Activated CD8-positive, alpha-beta memory T cell treated with anti-CD3 and anti-CD28 coated beads for 36 hours (primary cell): ENCODE measurements around the gene DOP1A. TPM values are rescaled to one million over a fixed set of nuclear protein-coding genes. Genes with fewer than 3 reads are reported as not detected.

Experiments
- CTCF ChIA-PET: fragments of 350-600 bp; sonication (Branson Sonifier 250); formaldehyde crosslinking; loops from one replicate; lab custom pipeline; 2021; ENCODE audit warnings: antibody characterized with exemption; lab: Charles Lee
- POLR2A ChIA-PET: fragments of 350-600 bp; sonication (Branson Sonifier 250); formaldehyde crosslinking; loops from one replicate; lab custom pipeline; 2021; ENCODE audit warnings: antibody characterized with exemption; lab: Charles Lee
- total RNA-seq, 2 experiments: library from RNA; stranded (reverse); gene quantifications; one replicate each; pipeline ENCODE4 v1.2.3, GENCODE V29; 2021

The DOP1A gene
- total RNA-seq, 2 experiments from 2014 or later = 7.3 to 8.0 TPM

GRCh38 chr6:83126807-83127206, 59.3 kb downstream of the DOP1A start:
- POLR2A ChIA-PET = no interaction called here
- CTCF ChIA-PET = no interaction called here

DNA sequence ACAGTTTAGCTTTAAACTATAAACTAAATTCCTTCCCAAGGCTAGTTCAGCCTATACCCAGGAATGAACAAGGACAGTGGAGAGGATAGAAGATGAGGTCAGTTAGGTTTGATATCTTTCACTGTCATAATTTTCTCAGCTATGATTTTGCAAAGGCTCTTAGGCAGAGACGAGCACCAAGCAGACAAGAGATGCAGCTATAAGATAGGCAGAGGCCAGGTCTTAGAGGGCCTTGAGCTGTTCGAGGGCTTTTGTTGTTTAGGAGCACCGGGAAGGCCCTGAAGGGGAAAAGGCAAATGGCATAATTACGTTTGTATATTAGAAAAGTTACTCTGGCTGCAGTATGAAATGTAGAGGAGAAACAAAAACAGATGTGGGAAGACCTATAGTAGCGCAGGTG, 59.8 kb downstream of the DOP1A start:
- POLR2A ChIA-PET = no interaction called here
- CTCF ChIA-PET = no interaction called here

DNA sequence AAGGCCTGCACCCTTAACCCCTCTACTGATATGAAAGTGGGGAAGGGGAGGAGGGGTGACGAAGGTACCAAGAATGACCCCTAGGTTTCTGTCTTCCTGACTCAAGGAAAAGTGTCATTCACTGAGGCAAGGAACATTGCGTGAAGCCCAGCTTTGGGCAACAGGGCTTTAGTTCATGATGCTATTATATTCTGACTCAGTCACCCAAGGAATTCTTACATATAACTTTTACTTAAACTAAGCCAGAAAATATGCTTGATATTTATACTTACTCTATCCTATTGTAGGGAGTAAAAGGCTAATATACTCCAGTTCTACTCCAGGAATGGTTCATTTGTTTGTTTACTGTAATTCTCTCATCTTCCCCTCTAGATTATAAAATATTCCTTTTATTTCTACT, 60.5 kb downstream of the DOP1A start:
- ChIA-PET POLR2A (no interaction called here), CTCF (no interaction called here)

- POLR2A ChIA-PET = no interaction called here
- CTCF ChIA-PET = no interaction called here
These were observed 64.7 kb downstream of the DOP1A start for GRCh38 chr6:83132121-83132520.

DNA sequence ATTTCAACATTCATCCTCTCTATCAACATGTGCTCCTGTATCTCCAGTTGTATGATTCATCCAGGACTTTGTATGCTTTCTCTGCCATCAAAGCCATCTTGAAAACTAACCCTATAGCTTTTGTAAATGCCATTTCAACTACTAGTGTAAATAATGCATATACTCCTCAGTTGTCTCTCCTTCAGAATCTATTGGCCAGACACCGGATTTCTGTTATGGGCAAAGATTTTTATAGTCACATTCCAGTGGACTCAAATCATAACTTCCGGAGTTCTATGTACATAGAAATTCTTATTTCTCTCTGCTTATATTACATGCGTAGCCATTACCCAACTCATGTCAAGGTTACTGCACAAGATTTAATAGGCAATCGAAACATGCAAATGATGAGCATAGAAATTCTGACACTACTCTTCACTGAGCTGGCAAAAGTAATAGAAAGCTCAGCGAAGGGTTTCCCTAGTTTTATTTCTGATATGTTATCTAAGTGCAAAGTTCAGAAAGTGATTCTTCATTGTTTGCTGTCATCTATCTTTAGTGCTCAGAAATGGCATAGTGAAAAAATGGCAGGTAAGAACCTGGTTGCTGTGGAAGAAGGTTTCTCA, 70.7 kb downstream of the DOP1A start:
- CTCF ChIA-PET = no interaction called here
- POLR2A ChIA-PET = no interaction called here

GRCh38 chr6:83138758-83139157, 71.3 kb downstream of the DOP1A start:
- ChIA-PET CTCF (no interaction called here), POLR2A (no interaction called here)

GRCh38 chr6:83151114-83151513, 83.6 kb downstream of the DOP1A start:
- POLR2A ChIA-PET = no interaction called here
- CTCF ChIA-PET = no interaction called here

DNA sequence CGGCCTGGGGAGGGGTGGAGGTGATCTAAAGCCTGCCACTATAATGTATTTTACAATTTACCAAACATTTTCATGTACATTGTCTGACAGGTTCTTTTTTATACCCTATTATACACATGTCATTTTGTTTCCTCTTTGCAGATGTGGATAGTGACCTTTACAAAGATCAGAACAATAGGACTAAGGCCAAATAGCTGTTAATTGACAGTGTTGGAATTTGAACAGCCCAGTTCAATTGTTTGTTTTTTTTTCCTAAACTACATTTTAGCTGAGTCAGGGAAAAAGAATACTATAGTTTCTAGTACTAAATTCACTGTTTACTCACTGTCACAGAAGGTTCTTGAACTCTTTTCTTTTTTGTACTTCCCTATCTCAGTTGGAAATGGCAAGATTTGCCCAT, 85.4 kb downstream of the DOP1A start:
- CTCF ChIA-PET = no interaction called here

GRCh38 chr6:83153883-83154521, 86.5 kb downstream of the DOP1A start:
- ChIA-PET POLR2A (no interaction called here), CTCF (no interaction called here)

More for the DNA sequence above, 85.4 kb downstream of the DOP1A start:
- POLR2A ChIA-PET = no interaction called here

GRCh38 chr6:83155794-83156193, 88.3 kb downstream of the DOP1A start:
- CTCF ChIA-PET = no interaction called here
- POLR2A ChIA-PET = no interaction called here

- POLR2A ChIA-PET = no interaction called here
- CTCF ChIA-PET = no interaction called here
These were observed 92.7 kb downstream of the DOP1A start for GRCh38 chr6:83160167-83160566.

- CTCF ChIA-PET = no interaction called here
These were observed 100.3 kb downstream of the DOP1A start for GRCh38 chr6:83167726-83168278.

GRCh38 chr6:83168556-83168955, 101.1 kb downstream of the DOP1A start:
- ChIA-PET POLR2A (no interaction called here), CTCF (no interaction called here)

More at GRCh38 chr6:83167726-83168278, 100.3 kb downstream of the DOP1A start:
- POLR2A ChIA-PET = no interaction called here

DNA sequence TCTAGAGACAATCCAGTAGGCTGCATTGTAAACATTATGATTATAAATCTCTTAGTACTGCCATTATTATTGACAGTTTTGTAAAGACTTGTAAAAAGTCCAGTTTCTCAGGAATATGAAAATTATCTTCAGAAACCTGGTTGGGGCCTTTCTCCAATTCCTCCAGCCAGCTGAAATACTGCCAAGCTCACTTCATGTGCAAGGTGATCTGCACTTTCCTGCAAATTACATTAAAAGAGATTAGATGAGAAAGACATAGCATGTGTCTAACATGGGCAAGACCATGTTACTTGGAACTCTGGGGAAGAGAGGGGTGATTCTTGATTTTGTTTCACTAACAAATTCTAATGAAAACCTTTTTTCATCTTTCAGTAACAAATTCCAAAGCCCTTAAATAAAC, 101.6 kb downstream of the DOP1A start:
- ChIA-PET POLR2A (no interaction called here), CTCF (no interaction called here)

- CTCF ChIA-PET = no interaction called here
- POLR2A ChIA-PET = no interaction called here
These were observed 102.0 kb downstream of the DOP1A start for GRCh38 chr6:83169511-83169910.

DNA sequence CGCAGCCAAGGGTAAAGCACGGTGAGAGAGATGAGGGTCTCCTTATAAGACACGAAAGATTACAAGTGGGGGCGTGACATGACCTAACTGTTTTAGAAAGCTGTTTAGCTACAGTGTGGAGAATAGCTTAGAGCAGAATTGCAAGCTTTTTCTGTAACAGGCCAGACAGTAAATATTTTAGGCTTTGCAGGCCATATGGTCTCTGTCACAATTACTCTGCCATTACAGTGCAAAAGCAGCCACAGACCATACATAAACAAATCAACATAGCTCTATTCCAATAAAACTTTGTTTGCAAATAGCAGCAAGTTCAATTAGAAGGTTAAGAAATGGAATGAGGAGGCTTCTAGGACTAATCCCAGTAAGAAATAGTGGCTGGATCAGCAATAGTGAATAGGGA, 108.8 kb downstream of the DOP1A start:
- ChIA-PET CTCF (no interaction called here), POLR2A (no interaction called here)

GRCh38 chr6:83180426-83180950, 113.0 kb downstream of the DOP1A start:
- CTCF ChIA-PET = no interaction called here
- POLR2A ChIA-PET = no interaction called here

GRCh38 chr6:83182114-83182513, 114.6 kb downstream of the DOP1A start:
- ChIA-PET CTCF (interaction anchor here (1.0 kb wide), 1 partner anchor 116 kb away, joined by 4 read pairs; the partner anchor contains the start of gene UBE3D), POLR2A (no interaction called here)

GRCh38 chr6:83183082-83183828, 115.8 kb downstream of the DOP1A start:
- POLR2A ChIA-PET = no interaction called here

GRCh38 chr6:83185096-83185495, 117.6 kb downstream of the DOP1A start:
- ChIA-PET CTCF (no interaction called here), POLR2A (no interaction called here)

More at GRCh38 chr6:83183082-83183828, 115.8 kb downstream of the DOP1A start:
- CTCF ChIA-PET = no interaction called here
